Progenitor cell of endocrine pancreas (in vitro differentiated cells): ENCODE results near the gene NRXN2. TPM values are rescaled to one million over a fixed set of nuclear protein-coding genes. Genes with fewer than 3 reads are reported as not detected.

Experiments
- DNase-seq: peaks from one replicate; pipeline ENCODE4 v3.0.0; 2021; ENCODE audit warnings: low spot score; ENCODE audit not compliant: unreplicated experiment
- H3K27ac Mint-ChIP-seq: 2 replicates; pipeline ENCODE4 v1.8.0; 2021; ENCODE audit warnings: mild to moderate bottlenecking, moderate library complexity, mixed read lengths
- H3K27me3 Mint-ChIP-seq: 2 replicates; pipeline ENCODE4 v1.8.0; 2021; ENCODE audit warnings: mixed read lengths
- H3K36me3 Mint-ChIP-seq: 2 replicates; pipeline ENCODE4 v1.8.0; 2022; ENCODE audit warnings: mixed read lengths; ENCODE audit not compliant: insufficient read depth
- H3K4me1 Mint-ChIP-seq: 2 replicates; pipeline ENCODE4 v1.8.0; 2021; ENCODE audit warnings: low read depth, mixed read lengths
- H3K4me3 Mint-ChIP-seq: 2 replicates; pipeline ENCODE4 v1.8.0; 2021; ENCODE audit warnings: low read depth, mild to moderate bottlenecking, moderate library complexity, mixed read lengths
- H3K9me3 Mint-ChIP-seq: 2 replicates; pipeline ENCODE4 v1.8.0; 2021; ENCODE audit warnings: low read depth, mixed read lengths
- total RNA-seq: library from RNA; stranded (reverse); gene quantifications from 2 replicates; pipeline ENCODE4 v1.2.1, GENCODE V29; 2021
- TF ChIP-seq, protein P1 (sequence below): fragments of 200-600 bp; sonication (generic); IDR thresholded peaks from one replicate; pipeline ENCODE4 v1.5.0; 2021; ENCODE audit warnings: antibody characterized with exemption, mild to moderate bottlenecking; ENCODE audit not compliant: unreplicated experiment

Gene NRXN2
- total RNA-seq, 1 donor from 2014 or later: 0.17 TPM

DNA sequence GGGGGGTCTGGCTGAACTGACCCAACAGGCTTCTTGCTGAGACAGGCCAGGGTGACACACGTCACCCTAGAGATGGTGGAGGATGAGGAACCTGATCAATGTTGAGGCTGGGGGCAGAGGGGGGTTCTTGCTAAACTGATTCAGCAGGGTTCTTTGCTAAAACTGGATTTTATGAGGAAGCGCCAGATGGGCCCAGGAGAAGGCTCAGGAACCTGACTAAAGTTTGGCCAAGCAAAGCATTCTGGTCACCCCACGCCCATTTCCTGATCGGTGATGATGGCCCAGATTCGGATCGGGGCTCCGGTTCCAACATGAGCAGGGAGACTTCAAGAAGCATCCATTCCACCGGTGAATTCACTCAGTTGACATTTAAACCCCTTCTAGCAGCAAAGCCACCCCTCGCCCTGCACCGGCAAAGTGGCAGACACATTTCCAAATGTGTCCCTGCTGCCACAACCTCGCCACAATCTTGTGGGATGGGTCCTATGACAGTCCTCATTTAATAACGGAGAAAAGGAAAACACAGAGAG, 166.2 kb downstream of the NRXN2 start:
- no peak for DNase-seq
- no peak overlapping the region for H3K4me3 Mint-ChIP-seq
- H3K36me3 Mint-ChIP-seq: no peaks in the 10 kb centered on the region
- H3K27ac Mint-ChIP-seq: no peak overlapping the region
- H3K27me3 Mint-ChIP-seq: peaks cover 19% of the 10 kb centered on the region
- no peaks in the 10 kb centered on the region for H3K9me3 Mint-ChIP-seq
- TF ChIP-seq, protein P1, sequence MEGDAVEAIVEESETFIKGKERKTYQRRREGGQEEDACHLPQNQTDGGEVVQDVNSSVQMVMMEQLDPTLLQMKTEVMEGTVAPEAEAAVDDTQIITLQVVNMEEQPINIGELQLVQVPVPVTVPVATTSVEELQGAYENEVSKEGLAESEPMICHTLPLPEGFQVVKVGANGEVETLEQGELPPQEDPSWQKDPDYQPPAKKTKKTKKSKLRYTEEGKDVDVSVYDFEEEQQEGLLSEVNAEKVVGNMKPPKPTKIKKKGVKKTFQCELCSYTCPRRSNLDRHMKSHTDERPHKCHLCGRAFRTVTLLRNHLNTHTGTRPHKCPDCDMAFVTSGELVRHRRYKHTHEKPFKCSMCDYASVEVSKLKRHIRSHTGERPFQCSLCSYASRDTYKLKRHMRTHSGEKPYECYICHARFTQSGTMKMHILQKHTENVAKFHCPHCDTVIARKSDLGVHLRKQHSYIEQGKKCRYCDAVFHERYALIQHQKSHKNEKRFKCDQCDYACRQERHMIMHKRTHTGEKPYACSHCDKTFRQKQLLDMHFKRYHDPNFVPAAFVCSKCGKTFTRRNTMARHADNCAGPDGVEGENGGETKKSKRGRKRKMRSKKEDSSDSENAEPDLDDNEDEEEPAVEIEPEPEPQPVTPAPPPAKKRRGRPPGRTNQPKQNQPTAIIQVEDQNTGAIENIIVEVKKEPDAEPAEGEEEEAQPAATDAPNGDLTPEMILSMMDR: no peak
- H3K4me1 Mint-ChIP-seq: peaks cover 15% of the 10 kb centered on the region

Other genes starting within 250 kb of the NRXN2 start
- not detected in 2 replicates for gene SLC22A11, start 167.3 kb downstream of the NRXN2 start, total RNA-seq
- not detected in 2 replicates for gene SLC22A12, start 132.0 kb downstream of the NRXN2 start, total RNA-seq
- 0.53 and 0.73 TPM in 2 replicates for gene RASGRP2, start 20.9 kb upstream of the NRXN2 start, total RNA-seq
- gene PYGM, start 36.8 kb upstream of the NRXN2 start, total RNA-seq: 1.4 and 1.6 TPM in 2 replicates
- 500 and 503 TPM in 2 replicates for gene SF1, start 55.3 kb upstream of the NRXN2 start, total RNA-seq
- gene MAP4K2, start 80.0 kb upstream of the NRXN2 start, total RNA-seq: 12.7 and 13.3 TPM in 2 replicates
- gene MEN1, start 87.4 kb upstream of the NRXN2 start, total RNA-seq: 54.6 and 61.5 TPM in 2 replicates
- 20.1 and 21.1 TPM in 2 replicates for gene CDC42BPG, start 121.5 kb upstream of the NRXN2 start, total RNA-seq
- gene EHD1, start 155.4 kb upstream of the NRXN2 start, total RNA-seq: 55.0 and 57.2 TPM in 2 replicates
- 33.2 and 35.0 TPM in 2 replicates for gene ATG2A, start 194.0 kb upstream of the NRXN2 start, total RNA-seq
- 14.1 and 15.9 TPM in 2 replicates for gene PPP2R5B, start 201.5 kb upstream of the NRXN2 start, total RNA-seq
- 0.41 TPM in 1 of 2 replicates, not detected in the other for gene GPHA2, start 212.7 kb upstream of the NRXN2 start, total RNA-seq
- not detected in 2 replicates for gene MAJIN, start 248.9 kb upstream of the NRXN2 start, total RNA-seq